OCI-LY3 (cell line): Measurements from ENCODE around the gene ASH1L.
"Not testable (repeated sequence)": the region's sequence is repeated elsewhere in the genome, so short reads cannot be mapped to it uniquely, and the experiment has no call there.

Source experiments
- H2AFZ ChIP-seq: fragments of 200-600, 300-600 bp; shearing (Covaris generic); 2 replicates; pipeline ENCODE4 v1.6.0; 2014; ENCODE audit warnings: antibody characterized with exemption, low read depth, low read length
- H3K27ac ChIP-seq: fragments of 200-600, 300-600 bp; sonication (generic); 2 replicates; pipeline ENCODE4 v1.5.1; 2014; ENCODE audit warnings: mild to moderate bottlenecking, low read length, moderate library complexity, mixed read lengths
- H3K27me3 ChIP-seq: fragments of 200-600, 300-600 bp; sonication (generic); 2 replicates; pipeline ENCODE4 v1.6.1; 2014; ENCODE audit warnings: low read depth, low read length, mixed read lengths
- H3K36me3 ChIP-seq: fragments of 200-600, 300-600 bp; sonication (generic); replicated peaks from 2 replicates; pipeline ENCODE3; 2014; ENCODE audit warnings: low read depth, low read length, mixed read lengths
- H3K4me1 ChIP-seq: fragments of 300-600, 200-600 bp; sonication (generic); 2 replicates; pipeline ENCODE4 v1.6.1; 2014; ENCODE audit warnings: low read length, mixed read lengths
- H3K4me2 ChIP-seq: fragments of 200-600, 300-600 bp; sonication (generic); 2 replicates; pipeline ENCODE4 v1.6.1; 2014; ENCODE audit warnings: low read length, mixed read lengths
- H3K4me3 ChIP-seq: fragments of 300-600, 200-600 bp; sonication (generic); 2 replicates; pipeline ENCODE4 v1.5.1; 2014; ENCODE audit warnings: antibody characterized with exemption, mild to moderate bottlenecking, low read length, moderate library complexity
- H3K79me2 ChIP-seq: fragments of 300-600, 200-600 bp; shearing (Covaris generic); 2 replicates; pipeline ENCODE4 v1.6.1; 2014; ENCODE audit warnings: mild to moderate bottlenecking, low read length, mixed read lengths
- H3K9ac ChIP-seq: fragments of 300-600, 200-600 bp; shearing (Covaris generic); 2 replicates; pipeline ENCODE4 v1.6.0; 2014; ENCODE audit warnings: mild to moderate bottlenecking, low read length, moderate library complexity
- H3K9me3 ChIP-seq: fragments of 200-600, 300-600 bp; shearing (Covaris generic); 2 replicates; pipeline ENCODE4 v1.6.1; 2014; ENCODE audit warnings: low read length, mixed read lengths; ENCODE audit not compliant: insufficient read depth
- H4K20me1 ChIP-seq: fragments of 200-600, 300-600 bp; sonication (generic); 2 replicates; pipeline ENCODE4 v1.6.1; 2016; ENCODE audit warnings: low read length, mixed read lengths; ENCODE audit not compliant: insufficient read depth
- CTCF ChIP-seq: fragments of 200-600, 300-600 bp; sonication (generic); IDR thresholded peaks from 2 replicates; pipeline ENCODE4 v1.5.1; 2014; ENCODE audit warnings: antibody characterized with exemption, low read length, low read depth
- EZH2phosphoT487 ChIP-seq: fragments of 200-600 bp; shearing (Covaris generic); IDR thresholded peaks from 2 replicates; pipeline ENCODE4 v1.6.1; 2018; ENCODE audit warnings: antibody characterized with exemption, mixed run types, low read depth

Gene ASH1L

GRCh38 chr1:155574077-155574476, 11.5 kb upstream of the ASH1L start:
- H3K4me3 ChIP-seq = no peak overlapping the region
- H3K36me3 ChIP-seq = peaks cover 12% of the 10 kb centered on the region
- no peaks in the 10 kb centered on the region for H3K27me3 ChIP-seq
- H2AFZ ChIP-seq = no peak overlapping the region
- H3K27ac ChIP-seq = no peak overlapping the region
- peaks cover 10% of the 10 kb centered on the region for H4K20me1 ChIP-seq
- peaks cover 28% of the 10 kb centered on the region for H3K79me2 ChIP-seq
- no peak overlapping the region for H3K4me2 ChIP-seq
- no peaks in the 10 kb centered on the region for H3K9me3 ChIP-seq
- H3K9ac ChIP-seq = no peak overlapping the region
- peaks cover 7% of the 10 kb centered on the region for H3K4me1 ChIP-seq
- TF ChIP-seq CTCF = no peak
- TF ChIP-seq EZH2phosphoT487 = no peak

GRCh38 chr1:155570593-155570990, 8.0 kb upstream of the ASH1L start:
- peaks cover 22% of the 10 kb centered on the region for H3K36me3 ChIP-seq
- no peaks in the 10 kb centered on the region for H3K27me3 ChIP-seq
- H3K4me2 ChIP-seq = no peak overlapping the region
- no peaks in the 10 kb centered on the region for H3K9me3 ChIP-seq
- H3K9ac ChIP-seq = no peak overlapping the region
- H3K79me2 ChIP-seq = peaks cover 57% of the 10 kb centered on the region
- peaks cover 10% of the 10 kb centered on the region for H4K20me1 ChIP-seq
- H3K4me1 ChIP-seq = peaks cover 7% of the 10 kb centered on the region
- no peak overlapping the region for H3K27ac ChIP-seq
- TF ChIP-seq EZH2phosphoT487 (no peak), CTCF (no peak)
- H3K4me3 ChIP-seq = no peak overlapping the region
- H2AFZ ChIP-seq = no peak overlapping the region

- H3K9me3 ChIP-seq = no peaks in the 10 kb centered on the region
- H3K4me2 ChIP-seq = no peak overlapping the region
- peaks cover 3% of the 10 kb centered on the region for H3K4me1 ChIP-seq
- H3K4me3 ChIP-seq = no peak overlapping the region
- H2AFZ ChIP-seq = no peak overlapping the region
- no peak overlapping the region for H3K27ac ChIP-seq
- H3K27me3 ChIP-seq = no peaks in the 10 kb centered on the region
- H4K20me1 ChIP-seq = peaks cover 10% of the 10 kb centered on the region
- H3K79me2 ChIP-seq = peaks cover 62% of the 10 kb centered on the region
- TF ChIP-seq CTCF (no peak), EZH2phosphoT487 (no peak)
- no peak overlapping the region for H3K9ac ChIP-seq
- H3K36me3 ChIP-seq = peaks cover 25% of the 10 kb centered on the region
Observed at GRCh38 chr1:155569988-155570592, 7.5 kb upstream of the ASH1L start.

- Histone ChIP-seq H3K36me3 (peaks cover 17% of the 10 kb centered on the region), H3K9ac (peak overlapping the region; percentile 88), H4K20me1 (peaks cover 21% of the 10 kb centered on the region), H3K4me2 (peak overlapping the region; percentile 83), H3K79me2 (peaks cover 93% of the 10 kb centered on the region), H3K4me1 (peaks cover 12% of the 10 kb centered on the region), H3K27ac (peak overlapping the region; percentile 77), H3K4me3 (peak overlapping the region; percentile 81)
- not testable (repeated sequence) for H3K9me3 ChIP-seq, H3K27me3 ChIP-seq, H2AFZ ChIP-seq
Observed at GRCh38 chr1:155563377-155564022, 897 bp upstream of the ASH1L start.

GRCh38 chr1:155561779-155562580, 623 bp downstream of the ASH1L start:
- Histone ChIP-seq H3K36me3 (peaks cover 22% of the 10 kb centered on the region), H4K20me1 (peaks cover 33% of the 10 kb centered on the region), H3K4me2 (peak overlapping the region; percentile 51), H3K4me1 (peaks cover 12% of the 10 kb centered on the region), H3K27ac (peak overlapping the region; percentile 77), H3K4me3 (peak overlapping the region; percentile 81), H2AFZ (peak overlapping the region; percentile 56; the same call in 1 of the 2 replicates), H3K79me2 (peaks cover 96% of the 10 kb centered on the region), H3K9ac (peak overlapping the region; percentile 88)
- not testable (repeated sequence) for H3K9me3 ChIP-seq, H3K27me3 ChIP-seq
